Sigmoid colon (tissue), 4 donors: ENCODE results near the gene TENT5C.

Experiments used
- EP300 ChIP-seq, 4 donors: sonication (generic); formaldehyde crosslinking; IDR thresholded peaks; one replicate each; pipeline ENCODE4 v1.6.1; 2017; ENCODE audit warnings: antibody characterized with exemption in 4 of 4
- POLR2A ChIP-seq, 2 donors: fragments of 450-650 bp; IDR thresholded peaks; one replicate each; pipeline ENCODE4 v1.6.1; 2016; ENCODE audit warnings: antibody characterized with exemption in 2 of 2, mild to moderate bottlenecking in 2 of 2, moderate library complexity in 2 of 2
- POLR2AphosphoS5 ChIP-seq, 4 donors: sonication (generic); formaldehyde crosslinking; IDR thresholded peaks; one replicate each; pipeline ENCODE4 v1.6.1; 2017; ENCODE audit warnings: antibody characterized with exemption in 4 of 4
- TF ChIP-seq, protein P1 (sequence below), 4 experiments: fragments of 450-650 bp in 3 of 4; fragments of 200-600 bp in 1 of 4; IDR thresholded peaks; one replicate each; pipeline ENCODE4 v1.5.1; 2016 to 2019; ENCODE audit warnings: antibody characterized with exemption in 4 of 4, mild to moderate bottlenecking in 3 of 4, moderate library complexity in 2 of 4

DNA sequence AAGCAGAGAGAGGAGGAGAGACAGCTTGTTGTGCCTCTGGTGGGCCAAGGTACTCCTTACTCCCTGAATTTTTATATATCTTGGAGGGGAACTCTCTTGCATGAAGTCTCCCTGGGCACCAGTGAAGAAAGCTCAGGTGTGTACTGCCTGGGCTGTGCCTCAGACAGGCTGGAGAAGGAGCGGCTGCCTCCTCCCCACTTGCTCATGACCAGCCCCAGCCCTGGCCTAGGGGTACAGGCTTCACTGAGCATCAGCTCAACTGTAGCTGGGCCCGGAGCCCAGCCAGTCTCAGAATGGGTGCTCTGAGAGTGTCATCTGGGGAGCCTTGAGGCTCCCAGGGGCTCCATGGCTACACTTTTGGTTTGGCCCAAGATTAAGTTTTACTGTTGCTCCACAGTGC, 44.8 kb upstream of the TENT5C start:
- TF ChIP-seq, protein P1, sequence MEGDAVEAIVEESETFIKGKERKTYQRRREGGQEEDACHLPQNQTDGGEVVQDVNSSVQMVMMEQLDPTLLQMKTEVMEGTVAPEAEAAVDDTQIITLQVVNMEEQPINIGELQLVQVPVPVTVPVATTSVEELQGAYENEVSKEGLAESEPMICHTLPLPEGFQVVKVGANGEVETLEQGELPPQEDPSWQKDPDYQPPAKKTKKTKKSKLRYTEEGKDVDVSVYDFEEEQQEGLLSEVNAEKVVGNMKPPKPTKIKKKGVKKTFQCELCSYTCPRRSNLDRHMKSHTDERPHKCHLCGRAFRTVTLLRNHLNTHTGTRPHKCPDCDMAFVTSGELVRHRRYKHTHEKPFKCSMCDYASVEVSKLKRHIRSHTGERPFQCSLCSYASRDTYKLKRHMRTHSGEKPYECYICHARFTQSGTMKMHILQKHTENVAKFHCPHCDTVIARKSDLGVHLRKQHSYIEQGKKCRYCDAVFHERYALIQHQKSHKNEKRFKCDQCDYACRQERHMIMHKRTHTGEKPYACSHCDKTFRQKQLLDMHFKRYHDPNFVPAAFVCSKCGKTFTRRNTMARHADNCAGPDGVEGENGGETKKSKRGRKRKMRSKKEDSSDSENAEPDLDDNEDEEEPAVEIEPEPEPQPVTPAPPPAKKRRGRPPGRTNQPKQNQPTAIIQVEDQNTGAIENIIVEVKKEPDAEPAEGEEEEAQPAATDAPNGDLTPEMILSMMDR (IDR thresholded peaks at IDR 0.05), result no peak
- TF ChIP-seq POLR2AphosphoS5 (IDR thresholded peaks at IDR 0.05), result no peak
- no peak for TF ChIP-seq POLR2A (IDR thresholded peaks at IDR 0.05)
- TF ChIP-seq EP300 (IDR thresholded peaks at IDR 0.05), result no peak
